ENCODE data around the gene TBC1D1. TPM values are rescaled to one million over a fixed set of nuclear protein-coding genes. Genes with fewer than 3 reads are reported as not detected.

TBC1D1 gene
- total and polyA plus RNA-seq, 2 experiments from 2014 or later = 100.0 to 214 TPM

GRCh38 chr4:38105475-38106220 is 214.8 kb downstream of the TBC1D1 start:
- H3K9me3 ChIP-seq (ENCODE audit: low read depth) = no peaks in the 10 kb centered on the region
- no peak overlapping the region for H3K27ac ChIP-seq
- H3K36me3 ChIP-seq = no peaks in the 10 kb centered on the region
- no peak for TF ChIP-seq CTCF (IDR thresholded peaks at IDR 0.05; ENCODE audit: low read depth, low read length)
- no peak for DNase-seq (ENCODE audit: low read depth in 1 of 2, low spot score in 1 of 2)
- no peaks in the 10 kb centered on the region for H3K27me3 ChIP-seq
- peaks cover 22% of the 10 kb centered on the region for H3K4me1 ChIP-seq (ENCODE audit: low read depth)
- H3K4me3 ChIP-seq = no peak overlapping the region

GRCh38 chr4:38106311-38106710 is 215.4 kb downstream of the TBC1D1 start:
- no peak for TF ChIP-seq CTCF (IDR thresholded peaks at IDR 0.05; ENCODE audit: low read depth, low read length)
- Histone ChIP-seq H3K27me3 (no peaks in the 10 kb centered on the region), H3K4me1 (ENCODE audit: low read depth) (peaks cover 18% of the 10 kb centered on the region), H3K4me3 (no peak overlapping the region), H3K9me3 (ENCODE audit: low read depth) (no peaks in the 10 kb centered on the region), H3K36me3 (no peaks in the 10 kb centered on the region), H3K27ac (peak overlapping the region; percentile 48)
- DNase-seq (ENCODE audit: low read depth in 1 of 2, low spot score in 1 of 2) = peak in 1 of 2 donors; percentile 74

- Histone ChIP-seq H3K9me3 (ENCODE audit: low read depth) (no peaks in the 10 kb centered on the region), H3K36me3 (no peaks in the 10 kb centered on the region), H3K27ac (no peak overlapping the region), H3K27me3 (no peaks in the 10 kb centered on the region), H3K4me3 (no peak overlapping the region), H3K4me1 (ENCODE audit: low read depth) (peaks cover 13% of the 10 kb centered on the region)
- TF ChIP-seq CTCF (IDR thresholded peaks at IDR 0.05; ENCODE audit: low read depth, low read length) = no peak
- no peak for DNase-seq (ENCODE audit: low read depth in 1 of 2, low spot score in 1 of 2)
Measured at GRCh38 chr4:38106886-38107514, 216.1 kb downstream of the TBC1D1 start.

- H3K4me3 ChIP-seq = no peak overlapping the region
- H3K4me1 ChIP-seq (ENCODE audit: low read depth) = peaks cover 19% of the 10 kb centered on the region
- H3K36me3 ChIP-seq = no peaks in the 10 kb centered on the region
- no peak for TF ChIP-seq CTCF (IDR thresholded peaks at IDR 0.05; ENCODE audit: low read depth, low read length)
- H3K9me3 ChIP-seq (ENCODE audit: low read depth) = no peaks in the 10 kb centered on the region
- DNase-seq (ENCODE audit: low read depth in 1 of 2, low spot score in 1 of 2) = no peak
- no peaks in the 10 kb centered on the region for H3K27me3 ChIP-seq
- no peak overlapping the region for H3K27ac ChIP-seq
Measured at GRCh38 chr4:38107818-38108217, 216.9 kb downstream of the TBC1D1 start.

GRCh38 chr4:38109370-38109769 is 218.5 kb downstream of the TBC1D1 start:
- TF ChIP-seq CTCF (IDR thresholded peaks at IDR 0.05; ENCODE audit: low read depth, low read length) = no peak
- no peaks in the 10 kb centered on the region for H3K36me3 ChIP-seq
- no peak overlapping the region for H3K4me3 ChIP-seq
- peak overlapping the region; percentile 47 for H3K27ac ChIP-seq
- H3K27me3 ChIP-seq = no peaks in the 10 kb centered on the region
- no peaks in the 10 kb centered on the region for H3K9me3 ChIP-seq (ENCODE audit: low read depth)
- peak in 1 of 2 donors; percentile 21 for DNase-seq (ENCODE audit: low read depth in 1 of 2, low spot score in 1 of 2)
- peaks cover 29% of the 10 kb centered on the region for H3K4me1 ChIP-seq (ENCODE audit: low read depth)

Data from cardiac muscle cell (in vitro differentiated cells and primary cell).